Panc1 (cell line): ENCODE data around the gene SLC45A1.

Experiments used
- CTCF ChIP-seq: fragments of 450-650 bp; IDR thresholded peaks from 2 replicates; pipeline ENCODE4 v1.5.1; 2017; ENCODE audit warnings: mild to moderate bottlenecking
- POLR2AphosphoS5 ChIP-seq: IDR thresholded peaks from 2 replicates; pipeline ENCODE4 v1.6.1; 2012; ENCODE audit warnings: mild to moderate bottlenecking, low read depth, low read length, moderate library complexity
- TCF7L2 ChIP-seq: IDR thresholded peaks from 2 replicates; pipeline ENCODE4 v1.6.1; 2011; ENCODE audit warnings: mild to moderate bottlenecking, low read depth, low read length, inconsistent platforms
- TF ChIP-seq, protein P1 (sequence below), 2 experiments: IDR thresholded peaks; 2 replicates each; pipeline ENCODE4 v1.6.1; 2011 to 2012; ENCODE audit warnings: low read depth in 2 of 2, control low read depth in 1 of 2, low read length in 1 of 2, mild to moderate bottlenecking in 1 of 2, moderate library complexity in 1 of 2; ENCODE audit not compliant: insufficient read depth in 1 of 2

- TF ChIP-seq CTCF = no peak
- TF ChIP-seq, protein P1, sequence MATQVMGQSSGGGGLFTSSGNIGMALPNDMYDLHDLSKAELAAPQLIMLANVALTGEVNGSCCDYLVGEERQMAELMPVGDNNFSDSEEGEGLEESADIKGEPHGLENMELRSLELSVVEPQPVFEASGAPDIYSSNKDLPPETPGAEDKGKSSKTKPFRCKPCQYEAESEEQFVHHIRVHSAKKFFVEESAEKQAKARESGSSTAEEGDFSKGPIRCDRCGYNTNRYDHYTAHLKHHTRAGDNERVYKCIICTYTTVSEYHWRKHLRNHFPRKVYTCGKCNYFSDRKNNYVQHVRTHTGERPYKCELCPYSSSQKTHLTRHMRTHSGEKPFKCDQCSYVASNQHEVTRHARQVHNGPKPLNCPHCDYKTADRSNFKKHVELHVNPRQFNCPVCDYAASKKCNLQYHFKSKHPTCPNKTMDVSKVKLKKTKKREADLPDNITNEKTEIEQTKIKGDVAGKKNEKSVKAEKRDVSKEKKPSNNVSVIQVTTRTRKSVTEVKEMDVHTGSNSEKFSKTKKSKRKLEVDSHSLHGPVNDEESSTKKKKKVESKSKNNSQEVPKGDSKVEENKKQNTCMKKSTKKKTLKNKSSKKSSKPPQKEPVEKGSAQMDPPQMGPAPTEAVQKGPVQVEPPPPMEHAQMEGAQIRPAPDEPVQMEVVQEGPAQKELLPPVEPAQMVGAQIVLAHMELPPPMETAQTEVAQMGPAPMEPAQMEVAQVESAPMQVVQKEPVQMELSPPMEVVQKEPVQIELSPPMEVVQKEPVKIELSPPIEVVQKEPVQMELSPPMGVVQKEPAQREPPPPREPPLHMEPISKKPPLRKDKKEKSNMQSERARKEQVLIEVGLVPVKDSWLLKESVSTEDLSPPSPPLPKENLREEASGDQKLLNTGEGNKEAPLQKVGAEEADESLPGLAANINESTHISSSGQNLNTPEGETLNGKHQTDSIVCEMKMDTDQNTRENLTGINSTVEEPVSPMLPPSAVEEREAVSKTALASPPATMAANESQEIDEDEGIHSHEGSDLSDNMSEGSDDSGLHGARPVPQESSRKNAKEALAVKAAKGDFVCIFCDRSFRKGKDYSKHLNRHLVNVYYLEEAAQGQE (IDR thresholded peaks at IDR 0.05; ENCODE audit: insufficient read depth in 1 of 2, low read depth in 2 of 2, low read length in 1 of 2) = no peak
- TF ChIP-seq POLR2AphosphoS5 = no peak
- TF ChIP-seq TCF7L2 = no peak
Measured at GRCh38 chr1:8313231-8313630, 4.7 kb upstream of the SLC45A1 start.
